Neural progenitor cell (in vitro differentiated cells): ENCODE results near the gene FBXO39.

ENCODE experiments used
- EZH2 ChIP-seq: fragments of 200-600 bp; sonication (generic); IDR thresholded peaks from 2 replicates; pipeline ENCODE4 v1.6.1; 2017; ENCODE audit warnings: antibody characterized with exemption, mild to moderate bottlenecking, moderate library complexity
- EZH2phosphoT487 ChIP-seq: fragments of 200-600 bp; sonication (generic); IDR thresholded peaks from 2 replicates; pipeline ENCODE4 v1.6.1; 2017; ENCODE audit warnings: antibody characterized with exemption
- TF ChIP-seq, protein P1 (sequence below): fragments of 200-600 bp; sonication (generic); IDR thresholded peaks from 2 replicates; pipeline ENCODE4 v1.5.1; 2017; ENCODE audit warnings: antibody characterized with exemption, mild to moderate bottlenecking

DNA sequence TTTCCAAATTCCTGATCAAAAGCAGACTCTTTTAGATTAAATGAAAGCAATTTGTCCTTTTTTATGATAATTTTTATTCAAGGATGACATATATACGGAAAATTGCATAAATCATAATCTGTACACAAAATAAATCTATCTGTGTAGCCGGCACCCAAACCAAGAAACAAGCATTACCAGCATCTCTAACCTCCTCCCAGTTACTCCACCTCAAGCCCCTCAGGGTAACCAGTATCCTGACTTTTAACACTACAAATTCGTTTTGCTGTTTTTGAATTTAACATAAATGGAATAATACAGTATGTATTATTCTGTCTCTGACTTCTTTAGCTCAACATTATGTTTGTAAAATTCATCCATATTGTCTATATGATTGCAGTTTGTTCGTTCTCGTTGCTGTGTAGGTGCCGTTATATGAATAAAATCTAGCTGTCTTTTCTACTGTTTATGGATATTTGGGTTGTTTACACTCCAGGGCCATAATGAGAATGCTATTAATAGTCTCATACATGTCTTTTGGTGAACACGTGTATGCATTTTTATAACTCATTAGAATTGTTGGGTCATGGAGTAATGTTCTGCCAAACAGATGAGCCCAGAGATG, 54.5 kb downstream of the FBXO39 start:
- TF ChIP-seq, protein P1, sequence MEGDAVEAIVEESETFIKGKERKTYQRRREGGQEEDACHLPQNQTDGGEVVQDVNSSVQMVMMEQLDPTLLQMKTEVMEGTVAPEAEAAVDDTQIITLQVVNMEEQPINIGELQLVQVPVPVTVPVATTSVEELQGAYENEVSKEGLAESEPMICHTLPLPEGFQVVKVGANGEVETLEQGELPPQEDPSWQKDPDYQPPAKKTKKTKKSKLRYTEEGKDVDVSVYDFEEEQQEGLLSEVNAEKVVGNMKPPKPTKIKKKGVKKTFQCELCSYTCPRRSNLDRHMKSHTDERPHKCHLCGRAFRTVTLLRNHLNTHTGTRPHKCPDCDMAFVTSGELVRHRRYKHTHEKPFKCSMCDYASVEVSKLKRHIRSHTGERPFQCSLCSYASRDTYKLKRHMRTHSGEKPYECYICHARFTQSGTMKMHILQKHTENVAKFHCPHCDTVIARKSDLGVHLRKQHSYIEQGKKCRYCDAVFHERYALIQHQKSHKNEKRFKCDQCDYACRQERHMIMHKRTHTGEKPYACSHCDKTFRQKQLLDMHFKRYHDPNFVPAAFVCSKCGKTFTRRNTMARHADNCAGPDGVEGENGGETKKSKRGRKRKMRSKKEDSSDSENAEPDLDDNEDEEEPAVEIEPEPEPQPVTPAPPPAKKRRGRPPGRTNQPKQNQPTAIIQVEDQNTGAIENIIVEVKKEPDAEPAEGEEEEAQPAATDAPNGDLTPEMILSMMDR, result no peak
- TF ChIP-seq EZH2phosphoT487, result no peak
- no peak for TF ChIP-seq EZH2
